ENCODE data around the gene SPATA33.

Gene SPATA33

DNA sequence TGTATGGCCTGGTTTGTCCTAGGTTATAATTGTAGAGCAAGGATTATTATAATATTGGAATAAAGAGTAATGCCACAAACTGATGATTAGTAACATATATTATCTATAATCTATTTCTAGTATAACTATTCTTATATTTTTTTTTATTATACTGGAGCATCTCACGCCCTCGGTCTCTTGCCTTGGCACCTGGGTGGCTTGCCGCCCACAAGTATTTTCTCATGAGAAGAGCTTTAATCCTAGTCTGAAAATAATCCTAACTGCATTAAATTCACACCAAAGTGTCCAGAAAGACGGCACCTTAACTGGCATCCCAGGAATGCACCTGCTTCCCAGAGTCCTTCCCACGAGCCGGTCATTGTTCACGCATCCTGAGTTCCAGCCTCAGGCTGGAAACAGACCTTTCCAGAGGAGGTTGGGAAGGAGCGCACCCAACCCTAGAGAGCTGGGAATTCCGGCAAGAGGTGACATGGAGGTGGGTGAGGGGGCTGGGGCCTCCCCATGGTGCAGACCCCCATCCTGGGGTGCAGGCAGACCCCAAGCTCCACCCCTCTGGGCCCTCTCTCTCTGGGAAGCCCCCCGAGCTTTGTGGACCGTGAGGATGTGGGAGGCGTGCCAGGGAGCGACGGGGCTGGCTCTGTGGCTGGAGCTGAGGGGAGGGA, 16.0 kb upstream of the SPATA33 start:
- ChIA-PET POLR2A (no interaction called here), CTCF (interaction anchor here (1.1 kb wide), 1 partner anchor 306 kb away, joined by 3 read pairs; no protein-coding TSS in a partner anchor)
- peaks cover 0 to 26% (median 21%) of the 10 kb centered on the region in 4 experiments for H3K36me3 ChIP-seq (ENCODE audit: control insufficient read depth in 4 of 4, insufficient read depth in 4 of 4, low read length in 3 of 4)
- 60% methylated on average over 5 of the region's 14 CpGs for WGBS (ENCODE audit: insufficient coverage)
- H3K4me3 ChIP-seq (ENCODE audit: control insufficient read depth in 1 of 7, extremely low read depth in 1 of 7, insufficient read depth in 4 of 7, low read depth in 2 of 7, low read length in 6 of 7), result peak overlapping the region in 2 of 7 experiments; percentile 58 to 71
- no peaks in the 10 kb centered on the region for H3K9me3 ChIP-seq (ENCODE audit: control extremely low read depth in 1 of 5, control insufficient read depth in 4 of 5, insufficient read depth in 2 of 5, low read depth in 1 of 5, low read length in 4 of 5)
- no peak overlapping the region for H3K27ac ChIP-seq (ENCODE audit: insufficient read depth in 1 of 2, low read depth in 1 of 2, low read length in 2 of 2, poor library complexity in 1 of 2, severe bottlenecking in 2 of 2)
- H3K4me1 ChIP-seq (ENCODE audit: control extremely low read depth in 1 of 4, control insufficient read depth in 4 of 4, insufficient read depth in 4 of 4, low read length in 3 of 4), result peaks cover 0 to 6% (median 2%) of the 10 kb centered on the region in 4 experiments
- H3K27me3 ChIP-seq (replicated peaks in 2 of 5; ENCODE audit: control insufficient read depth in 4 of 5, insufficient read depth in 5 of 5, low read length in 4 of 5), result no peaks in the 10 kb centered on the region
- DNase-seq, result no peak

DNA sequence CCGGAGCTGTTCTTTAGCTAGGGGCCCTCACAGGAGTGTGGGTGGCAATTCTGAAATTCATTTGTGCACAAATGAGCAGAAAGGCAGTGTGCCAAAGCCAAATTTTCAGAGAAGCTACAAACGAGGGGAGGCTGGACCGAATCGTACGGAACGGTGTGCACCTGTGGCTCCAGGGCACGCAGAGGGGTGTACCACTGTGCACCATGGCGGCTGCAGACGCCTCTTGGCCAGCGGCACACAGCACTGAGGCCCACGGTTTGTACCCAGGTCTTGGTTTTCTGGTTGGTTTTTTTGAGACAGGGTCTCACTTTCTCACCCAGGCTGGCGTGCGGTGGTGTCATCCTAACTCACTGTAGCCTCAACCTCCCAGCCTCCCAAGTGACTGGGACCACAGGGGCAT, 15.1 kb upstream of the SPATA33 start:
- Histone ChIP-seq H3K9me3 (ENCODE audit: control extremely low read depth in 1 of 5, control insufficient read depth in 4 of 5, insufficient read depth in 2 of 5, low read depth in 1 of 5, low read length in 4 of 5) (peaks cover 0 to 3% (median 0%) of the 10 kb centered on the region in 5 experiments), H3K36me3 (ENCODE audit: control insufficient read depth in 4 of 4, insufficient read depth in 4 of 4, low read length in 3 of 4) (peaks cover 4 to 34% (median 25%) of the 10 kb centered on the region in 4 experiments), H3K27me3 (replicated peaks in 2 of 5; ENCODE audit: control insufficient read depth in 4 of 5, insufficient read depth in 5 of 5, low read length in 4 of 5) (no peaks in the 10 kb centered on the region), H3K4me1 (ENCODE audit: control extremely low read depth in 1 of 4, control insufficient read depth in 4 of 4, insufficient read depth in 4 of 4, low read length in 3 of 4) (peaks cover 0 to 6% (median 2%) of the 10 kb centered on the region in 4 experiments), H3K4me3 (ENCODE audit: control insufficient read depth in 1 of 7, extremely low read depth in 1 of 7, insufficient read depth in 4 of 7, low read depth in 2 of 7, low read length in 6 of 7) (no peak overlapping the region), H3K27ac (ENCODE audit: insufficient read depth in 1 of 2, low read depth in 1 of 2, low read length in 2 of 2, poor library complexity in 1 of 2, severe bottlenecking in 2 of 2) (no peak overlapping the region)
- CTCF ChIA-PET, result no interaction called here
- POLR2A ChIA-PET, result interaction anchor here (1.1 kb wide), 1 partner anchor 44 kb away, joined by 3 read pairs; the partner anchor contains the start of gene CDK10
- DNase-seq, result no peak
- WGBS (ENCODE audit: insufficient coverage), result 90% methylated on average over 11 of the region's 13 CpGs

DNA sequence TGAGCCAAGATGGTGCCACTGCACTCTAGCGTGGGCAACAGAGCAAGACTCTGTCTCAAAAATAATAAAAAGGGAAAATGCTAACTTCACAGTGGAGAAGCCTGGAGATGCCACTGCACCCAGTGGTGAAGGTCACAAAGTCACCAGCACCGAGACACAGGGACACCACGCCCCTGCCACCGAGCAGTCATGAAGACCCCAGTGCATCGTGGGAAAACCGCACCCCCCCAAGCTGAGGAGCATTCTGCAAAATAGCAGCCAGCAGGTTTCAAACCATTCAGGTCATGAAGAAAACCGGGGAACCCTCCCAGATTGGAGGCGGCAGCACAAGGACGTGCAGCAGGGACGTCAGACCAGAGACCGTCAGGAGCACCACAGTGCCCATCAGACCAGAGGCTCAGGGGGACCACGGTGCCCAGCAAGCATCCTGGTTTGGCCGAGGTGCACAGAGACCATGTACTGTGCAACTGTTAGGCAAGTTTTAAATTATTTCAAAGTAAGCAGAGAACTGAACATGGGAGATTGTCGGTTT, 13.8 kb upstream of the SPATA33 start:
- H3K4me1 ChIP-seq (ENCODE audit: control extremely low read depth in 1 of 4, control insufficient read depth in 4 of 4, insufficient read depth in 4 of 4, low read length in 3 of 4), result peaks cover 0 to 6% (median 2%) of the 10 kb centered on the region in 4 experiments
- 91% methylated on average over 13 of the region's 14 CpGs for WGBS (ENCODE audit: insufficient coverage)
- H3K27ac ChIP-seq (ENCODE audit: insufficient read depth in 1 of 2, low read depth in 1 of 2, low read length in 2 of 2, poor library complexity in 1 of 2, severe bottlenecking in 2 of 2), result no peak overlapping the region
- H3K9me3 ChIP-seq (ENCODE audit: control extremely low read depth in 1 of 5, control insufficient read depth in 4 of 5, insufficient read depth in 2 of 5, low read depth in 1 of 5, low read length in 4 of 5), result peaks cover 0 to 3% (median 0%) of the 10 kb centered on the region in 5 experiments
- peaks cover 4 to 38% (median 25%) of the 10 kb centered on the region in 4 experiments for H3K36me3 ChIP-seq (ENCODE audit: control insufficient read depth in 4 of 4, insufficient read depth in 4 of 4, low read length in 3 of 4)
- DNase-seq, result no peak
- no peaks in the 10 kb centered on the region for H3K27me3 ChIP-seq (replicated peaks in 2 of 5; ENCODE audit: control insufficient read depth in 4 of 5, insufficient read depth in 5 of 5, low read length in 4 of 5)
- POLR2A ChIA-PET, result no interaction called here
- CTCF ChIA-PET, result no interaction called here
- no peak overlapping the region for H3K4me3 ChIP-seq (ENCODE audit: control insufficient read depth in 1 of 7, extremely low read depth in 1 of 7, insufficient read depth in 4 of 7, low read depth in 2 of 7, low read length in 6 of 7)

DNA sequence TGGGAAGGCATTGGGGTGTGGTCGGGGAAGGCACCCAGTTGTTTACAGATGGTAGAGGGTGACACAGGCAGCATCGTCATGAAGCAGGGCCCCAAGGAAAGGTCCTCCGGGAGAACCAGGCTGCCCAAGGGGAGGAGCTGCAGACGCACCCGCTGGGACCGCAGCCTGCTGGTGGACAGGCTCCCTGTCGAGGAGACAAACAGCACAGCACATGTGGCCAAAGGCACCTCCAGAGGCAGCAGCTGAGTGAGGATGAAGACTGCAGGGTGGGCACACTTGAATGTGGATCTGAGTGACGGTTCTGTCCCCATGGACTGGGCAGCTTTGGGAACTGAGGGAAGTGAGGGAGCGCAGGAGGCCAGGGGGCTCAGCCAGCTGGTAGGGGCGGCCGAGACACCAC, 12.5 kb upstream of the SPATA33 start:
- WGBS (ENCODE audit: insufficient coverage), result over 99% methylated on average over 9 of the region's 11 CpGs
- DNase-seq, result no peak
- peaks cover 4 to 42% (median 27%) of the 10 kb centered on the region in 4 experiments for H3K36me3 ChIP-seq (ENCODE audit: control insufficient read depth in 4 of 4, insufficient read depth in 4 of 4, low read length in 3 of 4)
- ChIA-PET CTCF (interaction anchor here (0.6 to 1.0 kb wide), 2 partner anchors 30 to 44 kb away, joined by 3 read pairs; no protein-coding TSS in a partner anchor), POLR2A (no interaction called here)
- no peak overlapping the region for H3K4me3 ChIP-seq (ENCODE audit: control insufficient read depth in 1 of 7, extremely low read depth in 1 of 7, insufficient read depth in 4 of 7, low read depth in 2 of 7, low read length in 6 of 7)
- peaks cover 0 to 6% (median 2%) of the 10 kb centered on the region in 4 experiments for H3K4me1 ChIP-seq (ENCODE audit: control extremely low read depth in 1 of 4, control insufficient read depth in 4 of 4, insufficient read depth in 4 of 4, low read length in 3 of 4)
- no peaks in the 10 kb centered on the region for H3K27me3 ChIP-seq (replicated peaks in 2 of 5; ENCODE audit: control insufficient read depth in 4 of 5, insufficient read depth in 5 of 5, low read length in 4 of 5)
- peaks cover 0 to 3% (median 0%) of the 10 kb centered on the region in 5 experiments for H3K9me3 ChIP-seq (ENCODE audit: control extremely low read depth in 1 of 5, control insufficient read depth in 4 of 5, insufficient read depth in 2 of 5, low read depth in 1 of 5, low read length in 4 of 5)
- H3K27ac ChIP-seq (ENCODE audit: insufficient read depth in 1 of 2, low read depth in 1 of 2, low read length in 2 of 2, poor library complexity in 1 of 2, severe bottlenecking in 2 of 2), result no peak overlapping the region

DNA sequence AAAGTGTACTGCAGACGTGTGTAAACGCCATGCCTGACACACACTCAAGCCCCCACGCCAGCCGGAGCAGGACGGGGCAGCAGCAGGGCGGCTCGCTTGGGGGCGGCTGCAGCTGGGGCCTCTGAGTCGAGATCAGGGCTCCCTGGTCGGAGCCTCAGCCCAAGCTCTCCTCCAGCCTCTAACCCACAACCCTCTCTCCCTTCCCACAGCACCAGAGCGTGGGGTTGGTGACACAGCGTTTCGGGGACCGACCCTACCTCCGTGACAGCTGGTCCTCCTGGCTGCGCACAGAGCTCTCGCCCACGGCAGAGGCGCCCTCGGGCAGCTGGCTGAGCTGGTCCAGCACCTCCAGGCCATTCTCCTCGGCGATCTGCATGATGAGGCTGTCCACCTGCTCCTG, 11.4 kb upstream of the SPATA33 start:
- H3K27ac ChIP-seq (ENCODE audit: insufficient read depth in 1 of 2, low read depth in 1 of 2, low read length in 2 of 2, poor library complexity in 1 of 2, severe bottlenecking in 2 of 2), result no peak overlapping the region
- POLR2A ChIA-PET, result no interaction called here
- peaks cover 4 to 49% (median 30%) of the 10 kb centered on the region in 4 experiments for H3K36me3 ChIP-seq (ENCODE audit: control insufficient read depth in 4 of 4, insufficient read depth in 4 of 4, low read length in 3 of 4)
- DNase-seq, result no peak
- no peak overlapping the region for H3K4me3 ChIP-seq (ENCODE audit: control insufficient read depth in 1 of 7, extremely low read depth in 1 of 7, insufficient read depth in 4 of 7, low read depth in 2 of 7, low read length in 6 of 7)
- CTCF ChIA-PET, result no interaction called here
- no peaks in the 10 kb centered on the region for H3K4me1 ChIP-seq (ENCODE audit: control extremely low read depth in 1 of 4, control insufficient read depth in 4 of 4, insufficient read depth in 4 of 4, low read length in 3 of 4)
- H3K27me3 ChIP-seq (replicated peaks in 2 of 5; ENCODE audit: control insufficient read depth in 4 of 5, insufficient read depth in 5 of 5, low read length in 4 of 5), result no peaks in the 10 kb centered on the region
- WGBS (ENCODE audit: insufficient coverage), result 98% methylated on average over 22 of the region's 22 CpGs
- peaks cover 0 to 3% (median 0%) of the 10 kb centered on the region in 5 experiments for H3K9me3 ChIP-seq (ENCODE audit: control extremely low read depth in 1 of 5, control insufficient read depth in 4 of 5, insufficient read depth in 2 of 5, low read depth in 1 of 5, low read length in 4 of 5)

DNA sequence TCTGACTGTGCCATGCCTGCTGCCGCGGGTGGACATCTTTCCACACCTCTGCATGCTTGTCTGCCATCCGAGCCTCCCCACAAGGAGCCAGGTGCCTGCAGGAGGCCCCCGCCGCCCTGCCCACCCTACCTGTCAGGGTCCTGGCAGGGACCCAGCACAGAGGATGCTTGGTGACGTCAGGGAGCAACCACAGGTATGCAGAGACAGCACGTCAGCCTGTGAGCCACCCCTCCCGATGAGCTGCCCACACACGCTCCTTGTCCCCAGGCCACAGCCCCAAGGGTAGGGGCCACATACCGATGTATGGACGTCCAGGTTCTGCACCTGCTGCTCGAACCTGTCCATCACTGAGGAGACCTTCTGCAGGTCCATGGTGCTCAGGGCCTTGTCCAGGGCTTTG, 10.7 kb upstream of the SPATA33 start:
- H3K27ac ChIP-seq (ENCODE audit: insufficient read depth in 1 of 2, low read depth in 1 of 2, low read length in 2 of 2, poor library complexity in 1 of 2, severe bottlenecking in 2 of 2), result no peak overlapping the region
- peaks cover 4 to 52% (median 35%) of the 10 kb centered on the region in 4 experiments for H3K36me3 ChIP-seq (ENCODE audit: control insufficient read depth in 4 of 4, insufficient read depth in 4 of 4, low read length in 3 of 4)
- POLR2A ChIA-PET, result no interaction called here
- no peak overlapping the region for H3K4me3 ChIP-seq (ENCODE audit: control insufficient read depth in 1 of 7, extremely low read depth in 1 of 7, insufficient read depth in 4 of 7, low read depth in 2 of 7, low read length in 6 of 7)
- no peaks in the 10 kb centered on the region for H3K4me1 ChIP-seq (ENCODE audit: control extremely low read depth in 1 of 4, control insufficient read depth in 4 of 4, insufficient read depth in 4 of 4, low read length in 3 of 4)
- no peak for DNase-seq
- 94% methylated on average over 10 of the region's 12 CpGs for WGBS (ENCODE audit: insufficient coverage)
- H3K9me3 ChIP-seq (ENCODE audit: control extremely low read depth in 1 of 5, control insufficient read depth in 4 of 5, insufficient read depth in 2 of 5, low read depth in 1 of 5, low read length in 4 of 5), result peaks cover 0 to 3% (median 0%) of the 10 kb centered on the region in 5 experiments
- CTCF ChIA-PET, result interaction anchor here (0.6 kb wide), 1 partner anchor 227 kb away, joined by 3 read pairs; no protein-coding TSS in a partner anchor
- H3K27me3 ChIP-seq (replicated peaks in 2 of 5; ENCODE audit: control insufficient read depth in 4 of 5, insufficient read depth in 5 of 5, low read length in 4 of 5), result no peaks in the 10 kb centered on the region

DNA sequence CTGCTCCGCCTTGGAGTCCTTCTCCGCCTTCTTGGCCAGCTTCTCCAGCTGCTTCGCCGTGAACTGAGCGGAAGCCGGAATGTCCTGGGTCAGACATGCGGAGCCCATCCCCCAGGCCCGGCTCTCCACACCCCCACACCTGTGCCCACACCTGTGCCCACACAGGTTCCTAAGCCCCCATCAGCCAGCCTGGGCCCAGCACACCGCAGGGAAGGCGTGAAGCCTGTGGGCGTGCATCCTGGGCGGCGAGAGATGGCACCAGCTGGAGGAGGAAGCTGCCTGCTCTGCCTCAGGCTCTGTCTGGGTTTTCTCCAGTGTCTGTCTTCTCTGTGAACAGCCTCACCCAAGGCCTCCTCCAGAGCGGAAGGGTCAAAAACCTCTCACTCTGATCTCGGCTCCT, 6.1 kb upstream of the SPATA33 start:
- Histone ChIP-seq H3K36me3 (ENCODE audit: control insufficient read depth in 4 of 4, insufficient read depth in 4 of 4, low read length in 3 of 4) (peaks cover 6 to 33% (median 22%) of the 10 kb centered on the region in 4 experiments), H3K9me3 (ENCODE audit: control extremely low read depth in 1 of 5, control insufficient read depth in 4 of 5, insufficient read depth in 2 of 5, low read depth in 1 of 5, low read length in 4 of 5) (peaks cover 0 to 3% (median 0%) of the 10 kb centered on the region in 5 experiments), H3K27me3 (replicated peaks in 2 of 5; ENCODE audit: control insufficient read depth in 4 of 5, insufficient read depth in 5 of 5, low read length in 4 of 5) (no peaks in the 10 kb centered on the region), H3K4me3 (ENCODE audit: control insufficient read depth in 1 of 7, extremely low read depth in 1 of 7, insufficient read depth in 4 of 7, low read depth in 2 of 7, low read length in 6 of 7) (no peak overlapping the region), H3K4me1 (ENCODE audit: control extremely low read depth in 1 of 4, control insufficient read depth in 4 of 4, insufficient read depth in 4 of 4, low read length in 3 of 4) (peaks cover 2 to 10% (median 8%) of the 10 kb centered on the region in 4 experiments), H3K27ac (ENCODE audit: insufficient read depth in 1 of 2, low read depth in 1 of 2, low read length in 2 of 2, poor library complexity in 1 of 2, severe bottlenecking in 2 of 2) (no peak overlapping the region)
- 99% methylated on average over 14 of the region's 15 CpGs for WGBS (ENCODE audit: insufficient coverage)
- POLR2A ChIA-PET, result no interaction called here
- no peak for DNase-seq
- CTCF ChIA-PET, result no interaction called here
